GM18909 (cell line): ENCODE measurements around the gene ANKRD12.

Source experiments
- ATAC-seq: cut with Tn5 transposase; IDR thresholded peaks from one replicate; pipeline ENCODE4 v1.9.1; 2021; ENCODE audit warnings: mild to moderate bottlenecking; ENCODE audit not compliant: unreplicated experiment, poor library complexity

The ANKRD12 gene

GRCh38 chr18:9177466-9177865, 40.9 kb downstream of the ANKRD12 start:
- ATAC-seq: no peak

DNA sequence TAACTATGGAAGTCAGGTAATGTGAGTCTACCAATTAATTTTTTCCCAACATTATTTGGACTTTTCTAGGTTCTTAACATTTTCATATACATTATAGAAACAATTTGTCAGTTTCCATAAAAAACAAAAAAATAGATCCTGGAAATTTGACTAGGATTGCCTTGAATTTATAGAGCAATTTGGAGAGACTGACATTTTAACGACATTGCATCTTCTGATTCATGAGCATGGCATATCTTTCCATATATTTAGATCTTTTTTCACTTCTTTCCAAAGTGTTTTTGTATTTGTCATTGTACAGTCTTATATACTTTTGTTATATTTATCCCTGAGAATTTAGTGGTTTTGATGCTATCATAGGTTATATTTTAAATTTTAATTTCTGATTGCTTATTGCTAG, 42.0 kb downstream of the ANKRD12 start:
- no peak for ATAC-seq

DNA sequence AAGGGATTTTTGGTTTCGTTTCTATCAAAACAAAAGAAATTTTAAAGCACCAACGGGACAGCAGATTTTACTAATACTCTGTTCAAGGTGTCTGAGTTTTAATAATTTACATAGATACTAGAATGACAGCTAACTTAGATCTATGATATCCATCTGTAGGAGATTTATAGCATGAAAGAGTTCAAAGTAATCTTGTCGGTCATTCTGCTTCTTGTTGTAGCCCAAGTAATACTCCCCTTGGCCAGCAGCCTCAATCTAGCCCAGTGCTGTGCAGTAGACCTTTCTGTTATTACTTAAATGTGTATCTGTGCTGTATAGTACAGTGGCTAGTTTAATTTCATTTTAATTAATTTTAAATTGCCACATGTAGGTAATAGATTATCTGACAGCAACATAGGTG, 44.7 kb downstream of the ANKRD12 start:
- ATAC-seq: no peak

- no peak for ATAC-seq
These were observed 46.3 kb downstream of the ANKRD12 start for GRCh38 chr18:9182852-9183399.

DNA sequence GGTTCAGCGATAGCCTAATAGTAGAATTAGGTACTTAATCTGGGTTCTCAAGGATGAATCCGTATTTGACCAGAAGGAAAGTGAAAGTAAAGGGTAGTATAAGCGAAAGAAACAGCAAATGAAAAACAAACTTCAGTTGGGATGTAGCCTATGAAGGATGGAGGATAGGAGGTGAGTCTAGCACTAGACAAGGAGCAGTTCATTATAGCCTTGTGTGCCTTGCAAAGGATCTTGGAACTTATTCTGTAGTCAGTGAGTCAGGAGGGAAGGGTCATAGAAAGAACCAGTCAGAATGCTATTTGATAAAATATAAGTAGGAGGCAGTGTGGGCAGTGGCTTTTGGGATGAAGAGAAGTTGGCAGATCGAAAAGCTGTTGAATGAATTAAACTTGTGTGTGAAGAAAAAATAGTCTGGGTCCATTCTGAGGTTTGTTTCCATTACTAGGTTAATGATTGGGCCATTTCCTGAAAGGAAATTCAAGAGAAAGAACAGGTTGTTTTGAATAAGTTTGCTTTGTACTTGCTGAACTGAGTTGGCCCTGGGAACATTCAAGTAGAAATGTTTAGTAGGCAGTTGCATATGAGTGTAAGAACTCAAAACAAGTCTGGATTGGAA, 48.5 kb downstream of the ANKRD12 start:
- ATAC-seq: no peak

- no peak for ATAC-seq
These were observed 52.0 kb downstream of the ANKRD12 start for GRCh38 chr18:9188359-9189231.

DNA sequence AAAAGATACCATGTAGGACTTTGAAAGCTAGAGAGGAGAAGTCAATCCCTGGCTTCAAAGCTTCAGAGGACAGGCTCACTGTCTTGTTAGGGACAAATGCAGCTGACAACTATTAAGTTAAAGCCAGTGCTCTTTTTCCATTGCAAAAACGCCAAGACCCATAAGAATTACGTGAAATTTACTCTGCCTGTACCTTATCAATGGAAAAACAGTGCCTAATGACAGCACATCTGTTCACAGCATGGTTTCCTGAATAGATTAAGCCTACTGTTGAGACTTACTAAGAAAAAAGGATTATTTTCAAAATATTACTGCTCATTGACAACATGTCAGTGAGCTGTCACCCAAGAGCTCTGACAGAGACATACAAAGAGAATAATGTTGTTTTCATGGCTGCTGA, 52.9 kb downstream of the ANKRD12 start:
- ATAC-seq: no peak

DNA sequence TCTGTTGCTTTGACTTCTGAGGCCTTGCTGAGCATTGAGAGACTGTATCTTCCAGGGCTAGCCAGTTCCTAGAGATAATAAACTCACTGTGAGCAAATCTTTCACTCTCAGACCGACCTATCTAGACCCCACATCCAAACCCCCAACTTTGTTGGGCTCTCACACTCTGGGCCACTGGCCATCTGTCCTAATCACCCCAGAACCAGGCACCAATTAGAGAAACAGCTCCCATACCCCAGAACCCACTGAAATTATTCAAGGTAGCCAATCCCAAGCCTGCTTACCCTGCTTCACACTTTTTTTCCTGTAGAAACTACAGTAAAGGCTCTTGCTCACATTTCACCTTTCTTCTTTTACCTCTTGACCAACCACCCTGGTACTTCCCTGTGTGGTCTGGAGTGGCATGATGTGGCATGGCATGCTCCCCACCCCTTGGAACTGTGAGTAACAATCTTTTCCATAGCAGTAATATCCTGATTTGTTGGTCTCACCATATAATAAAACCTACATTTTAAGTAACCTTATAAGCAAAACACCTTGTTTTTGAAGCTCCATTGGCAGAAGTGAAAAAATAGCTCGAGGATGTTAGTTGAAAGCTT, 55.2 kb downstream of the ANKRD12 start:
- ATAC-seq: no peak

DNA sequence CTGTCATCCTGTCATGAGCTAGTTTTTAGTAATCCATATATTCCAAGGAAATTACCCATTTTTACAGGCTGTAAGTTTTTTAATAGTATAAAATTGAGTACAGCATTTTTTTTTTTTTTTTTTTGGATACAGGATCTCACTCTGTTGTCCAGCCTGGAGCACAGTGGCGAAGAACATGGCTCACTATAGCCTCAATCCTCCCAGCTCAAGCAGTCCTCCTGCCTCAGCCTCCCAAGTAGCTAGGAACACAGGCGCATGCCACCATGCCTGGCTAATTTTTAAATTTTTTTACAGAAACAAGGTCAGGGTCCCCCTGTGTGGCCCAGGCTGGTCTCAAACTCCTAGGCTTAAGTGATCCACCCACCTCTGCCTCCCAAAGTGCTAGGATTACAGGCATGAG, 56.5 kb downstream of the ANKRD12 start:
- ATAC-seq: no peak

GRCh38 chr18:9196568-9196967, 60.0 kb downstream of the ANKRD12 start:
- ATAC-seq: no peak

DNA sequence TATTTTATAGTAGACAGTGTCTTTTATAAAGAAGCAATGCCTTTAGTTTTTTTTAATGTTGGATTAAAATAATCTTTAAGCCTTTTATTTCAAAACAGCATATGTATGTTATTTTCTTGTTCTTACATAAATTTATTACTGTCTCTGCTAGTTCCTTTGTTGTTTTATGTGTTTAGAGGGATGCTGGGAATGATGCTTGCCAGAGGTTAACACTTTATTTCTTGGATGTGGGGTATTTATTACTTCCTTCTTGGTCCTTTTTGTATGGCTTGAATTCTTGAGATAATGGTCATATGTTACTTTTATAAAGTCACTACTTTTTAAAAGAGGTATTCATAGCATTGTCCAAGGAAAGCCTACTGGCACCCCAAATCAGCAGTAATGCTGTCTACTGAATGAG, 63.1 kb downstream of the ANKRD12 start:
- ATAC-seq: no peak

- no peak for ATAC-seq
These were observed 64.6 kb downstream of the ANKRD12 start for GRCh38 chr18:9201224-9201623.

DNA sequence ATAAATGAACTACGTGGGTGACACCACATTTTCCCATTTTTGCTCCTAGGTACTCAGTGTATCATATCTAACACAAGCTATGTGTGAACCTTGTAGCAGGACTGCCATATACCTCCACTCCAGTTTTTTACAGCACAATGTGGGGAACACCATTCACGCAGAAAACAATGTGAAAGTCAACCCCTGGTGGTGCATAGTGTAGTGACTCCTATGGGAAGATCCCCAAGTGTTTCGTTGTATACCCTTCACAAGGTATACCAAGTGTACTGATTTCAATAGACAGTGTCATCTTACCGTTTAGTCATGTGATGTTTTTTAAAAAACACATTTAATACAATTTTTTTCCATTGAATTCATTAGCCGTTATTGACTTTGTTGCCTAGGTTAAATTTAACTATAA, 68.1 kb downstream of the ANKRD12 start:
- ATAC-seq: no peak

GRCh38 chr18:9206421-9206820, 69.8 kb downstream of the ANKRD12 start:
- ATAC-seq: no peak

DNA sequence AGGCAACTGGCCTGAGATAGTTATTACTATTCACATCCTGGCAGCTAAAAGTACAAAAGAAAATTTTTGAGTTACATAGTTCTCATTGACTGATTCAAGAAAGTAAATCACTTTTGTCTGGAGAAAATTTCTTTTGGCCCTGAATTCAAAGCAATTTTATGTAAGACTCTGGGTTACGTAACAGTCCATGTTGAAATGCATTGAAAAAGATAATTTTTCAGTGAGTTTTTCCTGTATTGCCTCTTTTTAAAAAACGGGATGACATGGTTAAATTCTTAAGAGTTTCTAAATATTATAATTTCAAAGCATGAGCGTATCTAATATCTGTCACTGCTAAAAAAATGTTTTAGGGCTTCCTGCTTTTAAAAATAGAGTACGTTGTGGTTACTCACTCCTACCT, 72.7 kb downstream of the ANKRD12 start:
- no peak for ATAC-seq

GRCh38 chr18:9210966-9211365, 74.4 kb downstream of the ANKRD12 start:
- ATAC-seq: no peak

DNA sequence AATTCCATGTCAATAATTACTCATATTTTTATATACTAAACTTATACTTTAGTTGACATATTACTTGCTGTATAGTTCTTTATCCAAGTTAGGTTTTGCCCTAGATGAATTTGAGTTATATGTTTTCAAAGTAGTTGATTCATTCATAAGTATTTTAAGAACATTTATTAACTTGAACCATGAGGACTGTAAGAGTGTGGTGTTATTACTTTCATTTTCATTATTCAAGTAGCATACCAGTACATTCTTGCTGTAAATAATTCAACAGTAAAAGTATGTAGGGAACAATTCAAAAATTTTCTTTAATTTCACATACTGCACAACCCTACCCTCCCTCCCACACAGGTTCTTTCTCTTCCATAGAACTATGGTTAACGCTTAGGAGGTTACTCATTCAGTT, 75.4 kb downstream of the ANKRD12 start:
- peak; percentile 68 for ATAC-seq

- ATAC-seq: no peak
These were observed 78.8 kb downstream of the ANKRD12 start for GRCh38 chr18:9215221-9215933.

GRCh38 chr18:9216459-9216858, 79.9 kb downstream of the ANKRD12 start:
- no peak for ATAC-seq

- no peak for ATAC-seq
These were observed 81.3 kb downstream of the ANKRD12 start for GRCh38 chr18:9217743-9218451.
